Stimulated activated naive CD8-positive, alpha-beta T cell treated with anti-CD3 and anti-CD28 coated beads, Interleukin-15, Interleukin-2, amounts not matched to agents 100 U/mL and 50 U/mL, for 24 hours (primary cell): ENCODE measurements around the gene UBQLN1.
A peak's percentile ranks its signal among the peaks of the same experiment; 100 is the strongest.
"Not testable (repeated sequence)": the region's sequence is repeated elsewhere in the genome, so short reads cannot be mapped to it uniquely, and the experiment has no call there.

Source experiments
- ATAC-seq: fragments of 150-1000 bp; cut with Tn5 transposase; one replicate; pipeline ENCODE4 v1.10.0; 2021
- DNase-seq: peaks from one replicate; pipeline ENCODE4 v3.0.0; 2021

The UBQLN1 gene

GRCh38 chr9:83707768-83708514 is at the start of gene UBQLN1:
Gene UBQLN1, minus strand, starts transcription at chr9:83707958. Its CDS starts 279 bp downstream, at chr9:83707679.
- peak; percentile 82 for ATAC-seq
- DNase-seq = peak; percentile 91

DNA sequence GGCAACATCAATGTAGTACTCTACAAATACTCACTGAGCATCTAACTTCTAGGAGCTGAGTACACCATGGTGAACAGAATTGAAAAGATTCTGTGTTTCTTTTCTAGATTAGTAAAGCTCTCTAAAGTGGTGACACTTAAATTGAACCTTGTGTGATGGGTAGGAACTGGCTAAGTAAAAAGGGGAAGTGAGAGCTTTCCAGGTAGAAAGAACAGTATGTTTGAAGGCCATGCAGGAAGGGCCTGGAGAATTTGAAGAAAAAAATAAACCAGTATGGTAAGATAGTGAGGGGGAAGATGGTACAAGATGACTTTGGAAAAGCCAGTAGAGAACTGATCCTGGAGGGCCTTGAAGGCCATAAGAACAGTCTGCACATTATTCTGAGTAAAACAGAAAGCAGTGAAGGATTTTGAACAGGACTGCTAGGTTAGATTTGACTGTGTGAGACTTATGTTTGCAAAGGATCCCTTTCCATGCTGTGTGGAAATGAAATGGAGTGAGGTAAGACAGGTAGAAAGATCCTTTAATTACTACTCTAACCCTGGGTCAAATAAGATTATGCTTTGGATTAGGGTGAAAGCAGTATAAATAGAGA is 46.7 kb upstream of the UBQLN1 start:
- ATAC-seq (no peak), DNase-seq (no peak)

- ATAC-seq = no peak
These were observed 41.9 kb upstream of the UBQLN1 start for GRCh38 chr9:83749706-83750105.

GRCh38 chr9:83744206-83744605 is 36.4 kb upstream of the UBQLN1 start:
- DNase-seq (no peak), ATAC-seq (no peak)

More at GRCh38 chr9:83749706-83750105, 41.9 kb upstream of the UBQLN1 start:
- no peak for DNase-seq

DNA sequence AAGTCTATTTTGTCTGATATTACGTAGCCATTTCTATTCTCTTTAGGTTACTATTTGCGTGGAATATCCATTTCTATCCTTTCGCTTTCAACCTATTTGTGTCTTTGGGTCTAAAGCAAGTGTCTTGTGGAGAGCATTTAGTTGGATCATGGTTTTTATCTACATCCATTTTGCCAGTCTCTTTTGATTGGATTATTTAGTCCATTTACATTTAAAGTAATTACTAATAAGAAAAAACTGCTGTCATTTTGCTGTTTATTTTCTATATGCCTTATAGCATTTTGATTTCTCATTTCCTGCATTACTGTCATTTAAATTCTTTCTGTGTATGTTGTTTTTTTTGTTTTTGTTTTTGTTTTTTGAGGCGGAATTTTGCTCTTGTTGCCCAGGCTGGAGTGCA is 26.0 kb upstream of the UBQLN1 start:
- ATAC-seq (no peak), DNase-seq (no peak)

GRCh38 chr9:83728591-83729368 is 21.0 kb upstream of the UBQLN1 start:
- not testable (repeated sequence) for DNase-seq, ATAC-seq

DNA sequence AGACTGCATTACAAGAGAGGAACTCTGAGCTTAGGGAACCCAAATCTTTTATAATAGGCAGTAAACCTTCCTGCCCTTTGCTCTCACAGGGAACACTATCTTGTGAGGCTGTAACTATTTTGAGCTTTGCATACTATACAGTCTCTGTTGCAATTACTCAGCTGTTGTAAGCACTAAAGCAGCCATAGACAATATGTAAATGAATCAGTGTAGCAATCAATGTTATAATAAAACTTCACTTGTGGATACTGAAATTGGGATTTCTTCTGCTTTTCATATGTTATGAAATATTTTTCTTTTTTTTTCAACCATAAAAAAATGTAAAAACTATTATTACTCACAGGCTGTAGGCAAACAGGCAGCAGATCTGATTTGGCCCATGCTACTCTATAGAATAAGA is 16.7 kb upstream of the UBQLN1 start:
- no peak for DNase-seq

GRCh38 chr9:83722726-83723495 is 15.2 kb upstream of the UBQLN1 start:
- DNase-seq = no peak
- no peak for ATAC-seq

More for the DNA sequence above, 16.7 kb upstream of the UBQLN1 start:
- ATAC-seq = no peak

DNA sequence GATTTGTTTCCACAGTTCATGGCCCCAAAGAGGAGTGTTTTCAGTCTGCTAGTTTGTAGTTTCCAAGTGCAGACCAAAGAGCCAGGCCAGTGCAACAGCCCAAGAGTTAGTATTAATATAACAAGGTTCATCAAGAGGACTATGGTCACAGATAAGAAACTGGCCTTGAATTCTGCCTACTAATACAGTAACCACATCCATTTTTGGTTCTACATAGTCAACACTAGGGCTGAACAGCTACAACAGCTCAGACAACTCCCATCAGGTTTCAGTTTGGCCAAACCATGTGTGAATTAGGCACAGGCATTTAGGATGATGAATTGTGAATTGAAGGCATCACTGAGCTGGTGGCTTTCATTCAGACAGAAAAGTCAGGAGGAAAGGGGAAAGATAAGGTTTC is 13.8 kb upstream of the UBQLN1 start:
- DNase-seq (no peak), ATAC-seq (no peak)

DNA sequence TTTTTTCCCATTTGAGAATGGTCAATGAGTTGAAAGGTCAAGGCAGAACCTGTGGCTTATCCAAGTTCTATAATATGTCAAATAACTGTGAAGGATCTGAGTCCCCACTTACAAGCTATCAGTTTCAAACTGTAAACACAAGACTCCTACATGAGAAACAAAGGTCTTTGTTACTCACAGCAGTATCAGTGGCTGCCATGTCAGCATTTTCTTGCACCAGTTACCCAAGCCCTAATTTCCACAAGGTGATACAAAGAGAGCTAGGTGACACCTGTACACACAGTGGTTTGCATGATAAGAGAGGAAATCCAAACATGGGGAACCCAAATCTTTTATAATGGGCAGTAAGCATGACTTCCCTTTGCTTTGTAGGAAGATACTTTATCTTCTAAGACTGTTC is 8.0 kb upstream of the UBQLN1 start:
- no peak for ATAC-seq

DNA sequence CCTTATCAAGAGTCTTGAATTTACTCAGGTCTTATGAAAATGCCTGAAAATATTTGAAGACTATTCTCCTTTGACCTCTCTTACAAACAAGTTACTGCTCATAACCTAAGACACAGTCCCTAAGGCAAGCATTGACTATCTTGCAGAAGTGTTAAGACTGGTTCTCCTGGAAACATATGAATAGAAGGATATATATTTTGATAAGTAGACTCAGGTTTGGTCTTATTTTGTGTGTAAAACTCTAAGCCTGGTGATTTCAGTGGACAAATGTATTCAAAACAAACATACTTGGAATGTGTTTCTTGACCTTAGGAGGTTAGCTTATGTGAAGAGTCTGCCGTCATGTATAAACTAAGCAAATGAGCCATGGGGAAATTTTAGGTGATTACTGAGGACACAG is 7.5 kb upstream of the UBQLN1 start:
- DNase-seq = no peak
- ATAC-seq = no peak

More for the DNA sequence above, 8.0 kb upstream of the UBQLN1 start:
- no peak for DNase-seq

- no peak for ATAC-seq
- no peak for DNase-seq
These were observed 6.6 kb upstream of the UBQLN1 start for GRCh38 chr9:83714329-83714728.

DNA sequence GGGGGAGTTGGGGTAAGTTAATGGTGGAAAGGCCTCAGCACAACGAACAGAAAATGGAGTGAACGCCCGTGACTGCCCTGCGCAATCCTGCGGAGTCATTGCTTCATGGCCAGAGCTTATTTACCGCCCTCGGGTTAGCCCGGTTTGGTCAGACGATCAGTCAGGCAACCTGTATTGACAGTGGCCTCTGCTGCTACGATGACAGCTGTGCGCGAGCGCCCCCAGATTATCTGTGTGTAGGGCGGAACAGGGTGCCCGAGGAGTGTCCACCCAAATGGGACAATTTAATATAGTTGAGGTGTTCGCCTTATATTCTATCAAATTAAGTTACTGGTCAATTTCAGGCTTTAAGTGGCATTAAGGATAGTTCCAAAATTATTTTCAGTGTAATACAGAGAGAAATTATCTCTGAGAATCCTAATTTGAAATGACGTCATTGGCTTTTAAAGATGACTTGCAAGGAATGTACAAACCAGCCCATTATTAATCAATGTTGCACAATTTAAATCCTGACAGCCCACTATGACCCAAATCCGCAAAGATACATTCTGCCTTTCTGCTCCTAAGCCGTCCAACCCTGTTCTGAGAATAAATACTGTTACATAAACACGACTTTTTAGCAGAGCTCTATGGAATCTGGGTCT is 879 bp upstream of the UBQLN1 start:
- DNase-seq (peak; percentile 68), ATAC-seq (peak; percentile 29)

- DNase-seq = peak; percentile 81
- peak; percentile 70 for ATAC-seq
These were observed 315 bp downstream of the UBQLN1 start for GRCh38 chr9:83707518-83707767.

DNA sequence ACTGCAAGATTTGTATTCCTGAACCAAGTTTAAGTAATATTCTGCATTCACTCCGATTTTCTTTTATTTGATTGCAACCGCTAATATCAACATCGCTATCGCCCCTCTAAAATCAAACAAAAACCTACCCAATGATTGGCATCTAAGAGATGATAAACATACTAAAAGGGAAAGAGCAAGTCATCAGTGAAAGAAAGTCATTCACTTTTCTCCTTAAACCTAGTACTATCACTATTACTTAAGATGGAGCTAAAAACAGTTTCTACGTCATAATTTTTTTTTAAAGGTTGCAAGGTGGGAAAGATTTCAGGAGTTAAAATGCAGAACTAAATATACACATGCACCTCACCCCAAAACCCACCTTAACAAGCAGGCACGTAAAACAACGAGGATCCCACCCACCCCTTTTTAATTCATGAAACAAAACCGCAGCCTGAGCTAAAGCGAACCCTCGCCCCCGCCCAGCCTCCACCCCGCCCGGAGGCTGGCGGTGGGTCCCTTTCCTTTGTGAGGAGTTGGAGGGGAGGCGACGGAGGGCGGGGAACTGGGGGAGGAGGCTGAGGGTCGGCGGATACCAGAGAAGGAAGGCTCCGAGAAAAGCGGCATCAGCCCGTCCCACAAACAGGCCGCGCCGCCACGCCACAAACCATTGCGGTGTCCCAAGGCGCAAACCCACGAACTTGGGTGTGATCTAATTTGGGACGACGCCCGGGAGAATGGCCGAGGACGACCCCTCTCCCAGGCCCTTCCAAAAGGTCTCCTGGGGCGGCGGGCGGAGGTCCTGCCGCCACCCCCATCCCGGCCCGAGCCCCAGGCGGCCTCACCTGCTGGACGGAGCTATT is 861 bp downstream of the UBQLN1 start:
- peak; percentile 43 for ATAC-seq
- DNase-seq = peak; percentile 76

DNA sequence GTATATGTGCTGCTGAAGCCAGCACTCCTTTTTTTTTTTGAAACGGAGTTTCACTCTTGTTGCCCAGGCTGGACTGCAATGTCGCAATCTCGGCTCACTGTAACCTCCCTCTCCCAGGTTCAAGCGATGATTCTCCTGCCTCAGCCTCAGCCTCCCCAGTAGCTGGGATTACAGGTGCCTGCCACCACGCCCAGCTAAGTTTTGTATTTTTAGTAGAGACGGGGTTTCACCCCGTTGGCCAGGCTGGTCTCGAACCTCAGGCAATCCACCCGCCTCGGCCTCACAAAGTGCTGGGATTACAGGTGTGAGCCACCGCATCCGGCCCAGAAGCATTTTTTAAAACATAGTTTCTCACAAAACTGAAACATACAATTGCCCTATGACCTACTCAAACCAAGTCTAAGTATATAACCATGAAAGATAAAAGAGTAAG is 2.5 kb downstream of the UBQLN1 start:
- ATAC-seq, DNase-seq: not testable (repeated sequence)

- DNase-seq = no peak
- ATAC-seq = no peak
These were observed 6.0 kb downstream of the UBQLN1 start for GRCh38 chr9:83701769-83702168.

GRCh38 chr9:83701286-83701685 is 6.5 kb downstream of the UBQLN1 start:
- ATAC-seq (no peak), DNase-seq (no peak)

DNA sequence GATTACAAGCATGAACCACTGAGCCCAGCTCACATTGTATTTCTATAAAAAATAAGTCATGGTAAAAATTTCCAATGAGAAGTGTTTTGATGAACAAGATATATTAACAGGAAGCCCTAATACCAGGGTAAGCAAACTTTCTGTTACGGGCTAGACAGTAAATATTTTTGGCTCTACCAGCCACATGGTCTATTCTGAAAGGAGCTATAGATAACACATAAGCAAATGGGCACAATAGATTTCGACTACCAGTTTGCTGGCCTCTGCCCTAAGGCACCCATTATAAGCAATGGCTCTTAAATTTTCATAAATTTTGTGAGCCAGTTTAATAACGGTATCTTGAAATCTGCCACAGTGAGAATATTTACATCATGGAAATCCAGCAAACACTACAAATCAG is 8.1 kb downstream of the UBQLN1 start:
- ATAC-seq = no peak
- DNase-seq = no peak

DNA sequence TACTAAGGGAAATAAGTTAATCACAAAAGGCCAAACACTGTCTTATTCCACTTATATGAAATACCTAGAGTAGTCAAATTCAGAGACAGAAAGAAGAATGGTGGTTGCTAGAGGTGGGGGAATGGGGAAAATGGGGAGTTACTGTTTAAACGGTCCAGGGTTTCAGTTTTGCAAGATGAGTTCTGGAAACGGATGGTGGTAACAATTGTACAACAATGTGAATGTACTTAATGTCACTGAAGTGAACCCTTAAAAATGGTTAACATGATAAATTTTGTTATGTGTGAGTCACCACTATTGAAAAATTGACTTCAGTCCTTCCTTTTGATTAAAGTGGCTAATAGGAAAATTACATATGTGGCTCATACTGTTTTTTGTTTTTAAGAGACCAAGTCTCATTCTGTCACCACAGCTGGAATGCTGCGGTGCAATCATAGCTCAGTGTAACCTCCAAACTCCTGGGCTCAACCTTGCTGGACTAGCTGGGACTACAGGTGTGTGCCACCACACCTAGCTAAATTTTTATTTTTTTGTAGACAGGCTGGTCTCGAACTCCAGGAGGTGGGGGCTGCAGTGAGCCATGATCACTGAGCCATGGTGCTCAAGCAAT is 8.7 kb downstream of the UBQLN1 start:
- ATAC-seq (peak; percentile 85), DNase-seq (no peak)

DNA sequence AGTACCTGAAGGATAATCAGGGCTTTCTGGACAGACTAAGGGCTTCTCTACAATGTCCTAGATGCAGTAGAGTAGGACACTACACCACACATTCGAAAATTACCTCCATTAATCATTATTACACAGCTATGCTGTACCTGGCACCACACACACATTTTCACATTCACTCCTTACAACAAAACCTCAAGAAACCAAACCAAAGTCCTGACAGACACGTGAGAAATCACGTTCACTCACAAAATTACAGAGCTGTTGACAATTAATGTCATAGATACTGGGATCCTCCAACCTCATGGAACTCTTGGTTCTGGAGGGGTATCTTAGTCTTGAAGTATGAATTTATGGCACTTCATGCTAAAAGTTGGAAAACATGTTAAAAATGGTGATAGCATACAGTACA is 16.3 kb downstream of the UBQLN1 start:
- ATAC-seq = no peak
- no peak for DNase-seq
